Panc1 (cell line): ENCODE data around the gene SBF1. TPM values are rescaled to one million over a fixed set of nuclear protein-coding genes. Genes with fewer than 3 reads are reported as not detected.

Source experiments
- ATAC-seq: fragments of 200-7000 bp; cut with Tn5 transposase; 2 replicates; pipeline ENCODE4 v1.9.1; 2020; ENCODE audit warnings: mild to moderate bottlenecking, moderate library complexity
- BruUV-seq: library from RNA; stranded (reverse); fragments of 400-500 nt; replicated peaks from 2 replicates; lab custom pipeline; 2021; lab: Mats Ljungman, UMichigan
- CTCF ChIA-PET: fragments of 300-600 bp; sonication (Branson Sonifier 250); formaldehyde crosslinking; loops from one replicate; lab custom pipeline; 2022; ENCODE audit warnings: antibody characterized with exemption; lab: Charles Lee
- POLR2A ChIA-PET: fragments of 300-600 bp; sonication (Branson Sonifier 250); formaldehyde crosslinking; loops from one replicate; lab custom pipeline; 2022; ENCODE audit warnings: antibody characterized with exemption; lab: Charles Lee
- DNase-seq: peaks from one replicate; pipeline ENCODE4 v3.0.0-alpha.2; 2010; ENCODE audit warnings: low read depth, low spot score
- H3K27ac ChIP-seq: 2 replicates; pipeline ENCODE4 v1.5.1; 2011; ENCODE audit warnings: mild to moderate bottlenecking, low read length, inconsistent platforms
- H3K27me3 ChIP-seq: fragments of 200-500 bp; sonication (Bioruptor generic); 2 replicates; pipeline ENCODE4 v1.6.0; 2014; ENCODE audit warnings: low read length, inconsistent platforms; ENCODE audit not compliant: control insufficient read depth, insufficient read depth
- H3K36me3 ChIP-seq: fragments of 200-500 bp; sonication (Bioruptor generic); 2 replicates; pipeline ENCODE4 v1.5.1; 2014; ENCODE audit warnings: inconsistent platforms, mild to moderate bottlenecking, low read length, moderate library complexity; ENCODE audit not compliant: control insufficient read depth, insufficient read depth
- H3K4me1 ChIP-seq: 2 replicates; pipeline ENCODE4 v1.5.1; 2011; ENCODE audit warnings: inconsistent platforms, mild to moderate bottlenecking, low read length, moderate library complexity; ENCODE audit not compliant: control insufficient read depth, insufficient read depth
- H3K4me3 ChIP-seq, 2 experiments: 2 replicates each; pipeline ENCODE4 v1.5.1; 2011 to 2012; ENCODE audit warnings: low read depth in 2 of 2, low read length in 2 of 2, mild to moderate bottlenecking in 2 of 2, inconsistent platforms in 1 of 2, moderate library complexity in 1 of 2
- H3K9me3 ChIP-seq: fragments of 200-500 bp; sonication (Bioruptor generic); 2 replicates; pipeline ENCODE4 v1.5.1; 2014; ENCODE audit warnings: low read depth, mild to moderate bottlenecking, inconsistent platforms, low read length, moderate library complexity; ENCODE audit not compliant: control insufficient read depth, insufficient read depth
- POLR2AphosphoS5 ChIP-seq: IDR thresholded peaks from 2 replicates; pipeline ENCODE4 v1.6.1; 2012; ENCODE audit warnings: mild to moderate bottlenecking, low read depth, low read length, moderate library complexity
- SIN3A ChIP-seq: IDR thresholded peaks from 2 replicates; pipeline ENCODE4 v1.6.1; 2012; ENCODE audit warnings: low read depth, mild to moderate bottlenecking, low read length, moderate library complexity, borderline replicate concordance; ENCODE audit not compliant: insufficient read depth
- TCF7L2 ChIP-seq: IDR thresholded peaks from 2 replicates; pipeline ENCODE4 v1.6.1; 2011; ENCODE audit warnings: mild to moderate bottlenecking, low read depth, low read length, inconsistent platforms
- in situ Hi-C: cut with HindIII; loops from 2 replicates; pipeline ENCODE4 v1.10.0; 2016; ENCODE audit warnings: low sequenced_read_pairs, low pct_unique_long_range_greater_than_20kb
- intact Hi-C: fragments of 100-400 bp; cut with micrococcal nuclease; formaldehyde crosslinking; loops from one replicate; pipeline ENCODE4 v1.10.0; 2022; ENCODE audit not compliant: unreplicated experiment
- total RNA-seq: library from RNA; stranded (reverse); gene quantifications from one replicate; pipeline ENCODE4 v1.2.1, GENCODE V29; 2021; ENCODE audit not compliant: unreplicated experiment
- TF ChIP-seq, protein P1 (sequence below): fragments of 450-650 bp; IDR thresholded peaks from 2 replicates; pipeline ENCODE4 v1.5.1; 2017; ENCODE audit warnings: mild to moderate bottlenecking
- TF ChIP-seq, protein P2 (sequence below), 2 experiments: IDR thresholded peaks; 2 replicates each; pipeline ENCODE4 v1.6.1; 2011 to 2012; ENCODE audit warnings: low read depth in 2 of 2, control low read depth in 1 of 2, low read length in 1 of 2, mild to moderate bottlenecking in 1 of 2, moderate library complexity in 1 of 2; ENCODE audit not compliant: insufficient read depth in 1 of 2

The SBF1 gene
- total RNA-seq, 1 experiment from 2014 or later, result 59.2 TPM

DNA sequence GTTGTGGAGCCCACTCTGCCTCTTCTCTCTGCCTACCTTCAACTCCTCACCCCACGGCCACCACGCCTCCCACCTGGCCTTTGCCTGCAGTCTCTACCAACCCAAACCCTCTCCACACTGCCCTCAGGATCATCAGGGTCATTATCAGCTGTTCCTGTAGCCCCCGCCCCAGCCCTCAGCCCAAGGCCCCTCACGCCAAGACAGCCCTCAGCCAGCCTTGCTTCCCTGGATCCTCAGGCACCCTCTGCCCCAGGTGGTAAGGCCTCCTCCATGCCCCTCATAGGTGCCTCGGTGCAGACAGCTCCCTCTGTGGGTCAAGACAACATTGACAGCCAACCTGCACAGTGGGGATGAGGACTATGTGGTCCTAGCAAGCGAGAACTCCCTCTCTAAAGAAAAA lies 1.7 kb downstream of the SBF1 start:
- in situ Hi-C loops (no loop called here), intact Hi-C loops (no loop called here)
- H3K4me1 ChIP-seq, result peaks cover 15% of the 10 kb centered on the region
- TF ChIP-seq TCF7L2 (no peak), SIN3A (no peak), POLR2AphosphoS5 (no peak)
- no peaks in the 10 kb centered on the region for H3K27me3 ChIP-seq
- no peaks in the 10 kb centered on the region; the same call in 1 of the 2 replicates for H3K36me3 ChIP-seq
- ATAC-seq, result 0 out of 2 replicates have a peak, but pooled peaks have one; percentile 43
- H3K9me3 ChIP-seq, result no peaks in the 10 kb centered on the region
- CTCF ChIA-PET, result interaction anchor here (0.5 kb wide), 1 partner anchor 132 kb away, joined by 3 read pairs; no protein-coding TSS in a partner anchor
- peak overlapping the region; percentile 59 to 63; a peak in 2 of 4 replicates for H3K4me3 ChIP-seq
- no peak overlapping the region for H3K27ac ChIP-seq
- no TSS peak for BruUV-seq
- peak; percentile 15 for DNase-seq
- POLR2A ChIA-PET, result interaction anchor here (0.6 kb wide), 1 partner anchor 39 kb away, joined by 6 read pairs; no protein-coding TSS in a partner anchor

- CTCF ChIA-PET, result no interaction called here
Observed at GRCh38 chr22:50471962-50472361, 2.9 kb downstream of the SBF1 start.

More at GRCh38 chr22:50471962-50472361, 2.9 kb downstream of the SBF1 start:
- TF ChIP-seq SIN3A (no peak), TCF7L2 (no peak), POLR2AphosphoS5 (no peak)
- TF ChIP-seq, protein P1, sequence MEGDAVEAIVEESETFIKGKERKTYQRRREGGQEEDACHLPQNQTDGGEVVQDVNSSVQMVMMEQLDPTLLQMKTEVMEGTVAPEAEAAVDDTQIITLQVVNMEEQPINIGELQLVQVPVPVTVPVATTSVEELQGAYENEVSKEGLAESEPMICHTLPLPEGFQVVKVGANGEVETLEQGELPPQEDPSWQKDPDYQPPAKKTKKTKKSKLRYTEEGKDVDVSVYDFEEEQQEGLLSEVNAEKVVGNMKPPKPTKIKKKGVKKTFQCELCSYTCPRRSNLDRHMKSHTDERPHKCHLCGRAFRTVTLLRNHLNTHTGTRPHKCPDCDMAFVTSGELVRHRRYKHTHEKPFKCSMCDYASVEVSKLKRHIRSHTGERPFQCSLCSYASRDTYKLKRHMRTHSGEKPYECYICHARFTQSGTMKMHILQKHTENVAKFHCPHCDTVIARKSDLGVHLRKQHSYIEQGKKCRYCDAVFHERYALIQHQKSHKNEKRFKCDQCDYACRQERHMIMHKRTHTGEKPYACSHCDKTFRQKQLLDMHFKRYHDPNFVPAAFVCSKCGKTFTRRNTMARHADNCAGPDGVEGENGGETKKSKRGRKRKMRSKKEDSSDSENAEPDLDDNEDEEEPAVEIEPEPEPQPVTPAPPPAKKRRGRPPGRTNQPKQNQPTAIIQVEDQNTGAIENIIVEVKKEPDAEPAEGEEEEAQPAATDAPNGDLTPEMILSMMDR, result no peak
- TF ChIP-seq, protein P2, sequence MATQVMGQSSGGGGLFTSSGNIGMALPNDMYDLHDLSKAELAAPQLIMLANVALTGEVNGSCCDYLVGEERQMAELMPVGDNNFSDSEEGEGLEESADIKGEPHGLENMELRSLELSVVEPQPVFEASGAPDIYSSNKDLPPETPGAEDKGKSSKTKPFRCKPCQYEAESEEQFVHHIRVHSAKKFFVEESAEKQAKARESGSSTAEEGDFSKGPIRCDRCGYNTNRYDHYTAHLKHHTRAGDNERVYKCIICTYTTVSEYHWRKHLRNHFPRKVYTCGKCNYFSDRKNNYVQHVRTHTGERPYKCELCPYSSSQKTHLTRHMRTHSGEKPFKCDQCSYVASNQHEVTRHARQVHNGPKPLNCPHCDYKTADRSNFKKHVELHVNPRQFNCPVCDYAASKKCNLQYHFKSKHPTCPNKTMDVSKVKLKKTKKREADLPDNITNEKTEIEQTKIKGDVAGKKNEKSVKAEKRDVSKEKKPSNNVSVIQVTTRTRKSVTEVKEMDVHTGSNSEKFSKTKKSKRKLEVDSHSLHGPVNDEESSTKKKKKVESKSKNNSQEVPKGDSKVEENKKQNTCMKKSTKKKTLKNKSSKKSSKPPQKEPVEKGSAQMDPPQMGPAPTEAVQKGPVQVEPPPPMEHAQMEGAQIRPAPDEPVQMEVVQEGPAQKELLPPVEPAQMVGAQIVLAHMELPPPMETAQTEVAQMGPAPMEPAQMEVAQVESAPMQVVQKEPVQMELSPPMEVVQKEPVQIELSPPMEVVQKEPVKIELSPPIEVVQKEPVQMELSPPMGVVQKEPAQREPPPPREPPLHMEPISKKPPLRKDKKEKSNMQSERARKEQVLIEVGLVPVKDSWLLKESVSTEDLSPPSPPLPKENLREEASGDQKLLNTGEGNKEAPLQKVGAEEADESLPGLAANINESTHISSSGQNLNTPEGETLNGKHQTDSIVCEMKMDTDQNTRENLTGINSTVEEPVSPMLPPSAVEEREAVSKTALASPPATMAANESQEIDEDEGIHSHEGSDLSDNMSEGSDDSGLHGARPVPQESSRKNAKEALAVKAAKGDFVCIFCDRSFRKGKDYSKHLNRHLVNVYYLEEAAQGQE (IDR thresholded peaks at IDR 0.05; ENCODE audit: insufficient read depth in 1 of 2, low read depth in 2 of 2, low read length in 1 of 2), result no peak
- no peak overlapping the region for H3K27ac ChIP-seq
- intact Hi-C loops, result no loop called here
- DNase-seq (no peak), ATAC-seq (no peak)
- peaks cover 15% of the 10 kb centered on the region for H3K4me1 ChIP-seq
- H3K36me3 ChIP-seq, result no peaks in the 10 kb centered on the region; the same call in 1 of the 2 replicates
- no peaks in the 10 kb centered on the region for H3K9me3 ChIP-seq
- no peaks in the 10 kb centered on the region for H3K27me3 ChIP-seq
- in situ Hi-C loops, result no loop called here
- BruUV-seq, result no TSS peak
- POLR2A ChIA-PET, result no interaction called here
- no peak overlapping the region for H3K4me3 ChIP-seq
